GM18507 (cell line): ENCODE data around the gene PSMD6.
A peak's percentile ranks its signal among the peaks of the same experiment; 100 is the strongest.

Experiments used
- DNase-seq: peaks from one replicate; pipeline ENCODE4 v3.0.0; 2011; ENCODE audit warnings: low read depth; ENCODE audit not compliant: insufficient read length; ENCODE audit errors: extremely low spot score
- FAIRE-seq: peaks from 2 replicates; lab custom pipeline; 2011; peaks lifted over from hg19 to GRCh38; lab: Jason Lieb, UNC

The PSMD6 gene

DNA sequence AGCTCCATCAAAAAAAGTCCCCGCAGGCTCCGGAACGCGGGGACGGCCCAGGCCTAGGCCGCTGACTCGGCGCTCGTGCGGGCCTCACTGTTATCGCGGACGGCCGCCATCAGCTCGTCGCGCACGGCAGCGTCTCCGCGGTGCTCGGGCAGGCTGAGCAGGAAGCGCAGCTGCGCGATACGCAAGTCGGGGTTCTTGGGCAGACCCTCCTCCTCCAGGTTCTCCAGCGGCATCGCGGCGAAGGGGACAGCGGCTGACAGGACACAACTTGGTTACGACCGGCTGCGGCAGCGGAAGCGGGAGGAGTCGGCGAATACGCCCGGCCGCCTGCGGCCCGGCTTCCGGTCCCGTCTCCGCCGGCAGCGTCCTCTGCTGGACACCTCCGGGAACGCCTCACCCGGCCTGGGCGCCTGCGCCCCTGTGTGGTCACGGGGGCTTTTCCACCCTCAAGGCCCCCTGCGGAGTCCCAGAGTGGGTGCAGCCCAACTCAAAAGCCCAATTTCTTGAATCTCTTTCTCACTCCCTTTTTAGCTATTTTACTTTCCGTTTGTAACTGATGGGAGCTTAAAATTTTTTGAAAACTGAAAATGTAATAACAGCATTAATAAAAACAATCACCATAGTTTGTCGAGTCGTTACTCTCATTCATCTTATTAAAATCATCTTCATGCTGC is at the start of gene PSMD6:
Gene PSMD6 (minus strand): TSS at position 308 of the 674 bp plus-strand sequence. CDS start 75 bp downstream, at position 233.
- peak; percentile 73 for DNase-seq
- peak; percentile 81 for FAIRE-seq

DNA sequence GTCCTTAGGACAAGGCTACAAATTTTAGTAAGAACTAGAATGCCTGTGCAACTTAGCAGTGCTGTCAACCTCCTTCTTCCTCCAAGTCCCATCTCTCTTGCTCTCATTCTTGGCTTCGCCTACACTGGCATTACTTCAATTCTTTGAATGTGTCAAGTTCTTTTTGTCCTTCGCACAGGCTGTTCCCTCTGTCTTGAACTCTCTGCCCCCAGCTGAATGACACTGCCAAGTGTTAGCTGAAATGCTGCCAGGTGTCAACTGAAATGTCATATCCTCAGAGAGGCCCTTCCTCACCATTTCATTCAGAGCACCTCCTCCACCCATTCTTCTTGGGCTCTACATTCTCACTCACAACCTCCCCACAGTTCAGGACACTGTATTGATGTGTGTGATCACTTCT is 48.8 kb upstream of the PSMD6 start:
- DNase-seq (no peak), FAIRE-seq (no peak)

- FAIRE-seq (no peak), DNase-seq (no peak)
Measured at GRCh38 chr3:64070704-64071103, 47.4 kb upstream of the PSMD6 start.

GRCh38 chr3:64067506-64068346 is 44.4 kb upstream of the PSMD6 start:
- FAIRE-seq (no peak), DNase-seq (no peak)

GRCh38 chr3:64064804-64065203 is 41.5 kb upstream of the PSMD6 start:
- no peak for FAIRE-seq
- no peak for DNase-seq

GRCh38 chr3:64063983-64064438 is 40.7 kb upstream of the PSMD6 start:
- DNase-seq: no peak
- FAIRE-seq: no peak

DNA sequence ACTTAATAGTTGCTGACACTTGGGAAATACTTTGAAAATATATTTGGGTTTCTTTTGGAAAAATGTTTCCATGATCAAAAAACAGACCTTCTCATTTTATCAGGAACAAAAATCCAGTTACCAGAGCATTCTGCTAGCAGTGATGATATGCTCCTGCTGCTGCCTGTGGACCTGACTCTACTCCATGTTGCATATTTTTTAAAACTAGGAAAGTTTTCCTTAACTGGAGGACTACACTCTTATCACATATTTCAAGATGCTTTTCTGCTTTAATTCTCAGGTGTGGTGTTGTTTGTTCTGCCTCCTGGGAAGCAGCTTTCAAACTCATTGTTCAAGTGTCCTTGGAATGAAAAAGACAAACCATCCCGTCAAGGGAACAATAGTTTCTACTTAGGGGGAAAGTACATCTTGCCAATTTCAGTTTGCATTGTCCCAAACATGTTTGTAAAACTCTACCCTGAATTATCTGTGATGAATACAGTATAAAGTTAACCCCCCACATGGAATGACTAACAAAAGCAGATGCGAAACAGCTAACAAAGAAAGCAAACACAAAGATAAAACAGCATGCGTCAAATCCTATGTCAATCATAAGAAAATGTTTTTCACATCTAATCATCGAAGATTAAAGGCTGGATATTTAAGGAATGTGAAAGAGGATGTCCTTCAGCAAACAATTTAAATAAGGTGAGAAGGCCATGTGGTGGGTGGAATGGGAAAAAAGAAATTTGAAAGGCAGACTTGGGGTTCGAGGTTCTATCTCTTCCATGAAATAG is 40.1 kb upstream of the PSMD6 start:
- FAIRE-seq: no peak
- DNase-seq: no peak

- FAIRE-seq (no peak), DNase-seq (no peak)
Measured at GRCh38 chr3:64061628-64062027, 38.3 kb upstream of the PSMD6 start.

DNA sequence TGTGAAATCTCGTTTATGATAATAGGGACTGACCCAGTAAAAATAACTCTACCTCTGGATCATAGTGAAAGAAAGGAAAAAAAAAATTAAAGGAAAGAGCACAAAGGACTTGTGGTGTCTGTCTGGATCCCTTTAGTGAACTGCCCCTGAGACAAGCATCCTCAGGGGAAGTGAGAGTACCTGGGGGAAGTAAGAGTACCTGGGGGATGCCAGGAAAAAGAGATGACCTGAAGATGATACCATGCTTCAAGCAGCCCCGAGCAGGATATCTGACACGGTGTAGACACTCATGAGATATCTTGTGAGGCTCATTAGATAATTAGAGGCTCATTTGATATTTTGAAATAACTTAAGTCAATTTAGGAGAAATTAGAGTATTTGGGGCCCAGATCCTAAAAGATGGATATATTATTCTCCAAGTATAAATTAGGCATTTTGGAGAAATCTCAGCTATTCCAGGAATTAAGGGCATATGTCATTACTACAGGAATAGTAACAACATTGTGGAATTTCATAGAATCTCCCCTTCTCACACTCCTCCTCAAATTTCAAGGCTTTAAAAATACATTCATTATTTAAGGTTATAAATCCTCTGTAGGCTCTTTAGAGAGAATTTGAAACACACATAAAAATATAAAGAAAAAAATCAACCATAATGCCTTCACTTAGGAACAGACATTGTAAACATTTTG is 36.3 kb upstream of the PSMD6 start:
- FAIRE-seq: no peak
- DNase-seq: no peak

GRCh38 chr3:64058566-64058965 is 35.3 kb upstream of the PSMD6 start:
- FAIRE-seq: no peak
- no peak for DNase-seq

- DNase-seq (no peak), FAIRE-seq (no peak)
Measured at GRCh38 chr3:64057231-64057630, 33.9 kb upstream of the PSMD6 start.

GRCh38 chr3:64056606-64057180 is 33.4 kb upstream of the PSMD6 start:
- FAIRE-seq (no peak), DNase-seq (no peak)

DNA sequence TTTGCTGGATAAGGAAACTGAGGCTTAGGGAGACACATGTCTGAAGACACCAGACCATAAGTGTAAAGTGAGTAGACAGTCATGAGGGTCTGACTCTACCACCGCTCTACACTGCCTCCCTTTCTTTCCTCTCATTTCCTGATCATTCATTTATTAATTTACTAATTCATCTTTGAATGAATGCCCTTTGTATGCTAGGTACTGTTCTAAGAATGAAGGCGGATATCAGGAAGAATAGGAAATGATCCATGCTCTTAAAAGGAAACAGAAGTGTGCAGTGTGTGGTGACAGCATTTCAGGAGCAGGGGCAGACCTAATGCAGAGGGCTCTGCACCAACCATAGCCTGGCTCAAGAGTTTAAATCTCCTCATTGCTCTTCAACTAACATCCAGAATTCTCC is 31.8 kb upstream of the PSMD6 start:
- FAIRE-seq (no peak), DNase-seq (no peak)

- FAIRE-seq: no peak
Measured at GRCh38 chr3:64054488-64054887, 31.2 kb upstream of the PSMD6 start.

DNA sequence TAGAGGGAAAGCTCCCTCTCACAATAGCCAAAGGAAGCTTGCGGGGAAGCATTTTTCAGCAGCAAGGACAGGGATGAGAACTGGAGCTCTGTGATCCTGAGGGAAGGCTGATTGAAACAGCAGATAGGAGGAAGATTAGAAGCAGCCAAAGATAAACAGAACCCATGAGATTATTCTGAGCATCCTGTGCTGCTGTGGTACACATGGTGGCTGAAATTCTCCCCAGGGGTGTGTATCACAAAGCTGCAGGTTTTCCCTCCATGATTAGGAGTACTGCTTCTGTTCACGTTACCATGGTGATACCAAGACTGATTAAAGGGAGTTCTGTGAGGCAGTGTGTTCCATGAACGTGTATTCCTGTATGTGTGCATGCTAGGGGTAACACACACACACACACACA is 30.3 kb upstream of the PSMD6 start:
- FAIRE-seq (no peak), DNase-seq (no peak)

More at GRCh38 chr3:64054488-64054887, 31.2 kb upstream of the PSMD6 start:
- no peak for DNase-seq

DNA sequence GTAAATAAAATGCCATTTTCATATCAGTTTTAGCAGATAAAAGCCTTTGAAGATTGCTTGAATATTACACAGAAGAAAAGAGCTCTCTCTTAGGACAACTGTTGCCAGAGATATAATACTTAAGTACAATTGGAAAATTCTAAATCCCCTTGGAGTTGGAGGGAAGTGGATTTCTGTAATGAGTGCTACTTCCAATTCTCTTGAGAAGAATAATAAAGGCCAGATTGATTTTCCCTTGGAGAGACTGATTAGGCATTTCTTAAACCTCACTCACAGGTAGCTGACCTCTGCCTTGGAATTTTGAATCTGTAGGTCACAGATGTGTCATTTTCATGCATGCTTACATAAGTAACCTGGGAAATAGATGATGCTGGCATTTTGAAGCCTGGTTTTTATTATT is 29.8 kb upstream of the PSMD6 start:
- DNase-seq (no peak), FAIRE-seq (no peak)

DNA sequence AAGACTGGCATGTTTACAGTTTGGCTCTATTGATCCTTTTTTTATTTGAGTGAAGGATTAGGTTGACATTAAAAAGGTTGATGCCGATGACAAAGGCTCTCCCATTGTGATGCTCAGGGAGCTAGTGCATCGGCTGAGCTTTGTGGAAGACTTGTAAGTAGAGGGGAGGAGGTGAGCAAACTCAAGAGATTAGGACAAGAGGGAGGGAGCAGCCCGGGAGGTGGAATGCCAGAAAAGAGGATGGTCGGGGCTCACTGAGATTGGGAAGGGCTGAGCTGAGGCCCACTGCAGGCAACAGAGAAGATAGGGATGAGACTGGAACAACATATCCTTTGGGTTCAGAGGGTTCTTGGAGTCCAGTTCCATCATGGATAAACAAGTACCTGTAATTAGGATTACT is 26.5 kb upstream of the PSMD6 start:
- DNase-seq: no peak
- no peak for FAIRE-seq

DNA sequence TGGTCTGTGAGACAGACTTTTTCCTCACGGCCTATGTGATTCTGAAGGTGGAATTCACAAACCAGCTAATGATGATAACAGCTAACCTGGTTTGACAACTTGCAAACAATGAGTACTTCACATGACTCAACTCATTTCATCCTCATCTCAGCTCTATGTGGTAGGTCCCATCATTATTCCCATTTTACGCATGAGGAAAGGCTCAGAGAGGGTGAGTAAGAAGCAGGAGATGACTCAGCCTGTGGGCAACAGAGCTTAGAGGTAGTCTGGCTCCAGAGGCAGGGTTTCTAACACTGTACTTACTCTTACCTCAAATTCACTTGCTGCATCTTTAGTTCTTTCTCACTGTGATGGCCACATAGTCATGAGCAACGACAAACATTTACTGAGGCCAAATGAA is 25.8 kb upstream of the PSMD6 start:
- FAIRE-seq: no peak
- DNase-seq: no peak

GRCh38 chr3:64048631-64049061 is 25.4 kb upstream of the PSMD6 start:
- FAIRE-seq (no peak), DNase-seq (no peak)
